Measurements from ENCODE around the gene NOS1AP. TPM values are rescaled to one million over a fixed set of nuclear protein-coding genes. Genes with fewer than 3 reads are reported as not detected.

Gene NOS1AP
- total and polyA plus RNA-seq, 8 donors: 0.25 to 13.8 (median 6.2) TPM

DNA sequence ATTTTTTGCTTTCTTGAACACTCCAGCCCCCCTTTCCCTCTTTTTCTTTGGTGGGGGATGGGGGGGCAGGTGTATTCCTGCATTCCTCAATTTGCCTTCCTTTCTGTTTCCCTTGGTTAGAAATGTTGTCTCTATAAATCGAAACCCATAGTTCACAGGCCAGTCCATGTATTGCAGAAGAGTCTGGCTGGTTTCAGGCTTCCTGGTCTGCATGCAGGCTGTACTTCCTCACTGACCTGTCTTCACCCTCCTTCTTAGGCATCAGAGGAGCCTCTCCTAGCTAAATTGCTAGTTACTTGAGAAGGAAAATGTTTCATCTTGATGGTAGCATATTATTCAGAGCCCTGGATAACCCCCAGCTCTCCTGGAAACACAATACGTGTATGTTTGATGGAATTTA, 167.1 kb downstream of the NOS1AP start:
- TF ChIP-seq, protein P1, sequence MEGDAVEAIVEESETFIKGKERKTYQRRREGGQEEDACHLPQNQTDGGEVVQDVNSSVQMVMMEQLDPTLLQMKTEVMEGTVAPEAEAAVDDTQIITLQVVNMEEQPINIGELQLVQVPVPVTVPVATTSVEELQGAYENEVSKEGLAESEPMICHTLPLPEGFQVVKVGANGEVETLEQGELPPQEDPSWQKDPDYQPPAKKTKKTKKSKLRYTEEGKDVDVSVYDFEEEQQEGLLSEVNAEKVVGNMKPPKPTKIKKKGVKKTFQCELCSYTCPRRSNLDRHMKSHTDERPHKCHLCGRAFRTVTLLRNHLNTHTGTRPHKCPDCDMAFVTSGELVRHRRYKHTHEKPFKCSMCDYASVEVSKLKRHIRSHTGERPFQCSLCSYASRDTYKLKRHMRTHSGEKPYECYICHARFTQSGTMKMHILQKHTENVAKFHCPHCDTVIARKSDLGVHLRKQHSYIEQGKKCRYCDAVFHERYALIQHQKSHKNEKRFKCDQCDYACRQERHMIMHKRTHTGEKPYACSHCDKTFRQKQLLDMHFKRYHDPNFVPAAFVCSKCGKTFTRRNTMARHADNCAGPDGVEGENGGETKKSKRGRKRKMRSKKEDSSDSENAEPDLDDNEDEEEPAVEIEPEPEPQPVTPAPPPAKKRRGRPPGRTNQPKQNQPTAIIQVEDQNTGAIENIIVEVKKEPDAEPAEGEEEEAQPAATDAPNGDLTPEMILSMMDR (IDR thresholded peaks at IDR 0.05): no peak
- TF ChIP-seq POLR2A (IDR thresholded peaks at IDR 0.05): no peak
- TF ChIP-seq POLR2AphosphoS5 (IDR thresholded peaks at IDR 0.05): no peak
- TF ChIP-seq EP300 (IDR thresholded peaks at IDR 0.05): no peak
- WGBS, 5 donors: 61 to 74% (median 68%) methylated on average over 2 of the region's 2 CpGs
- intact Hi-C loops (cut with DNase I; ENCODE audit: low total_unique reads): no loop called here
- peaks cover 0 to 29% (median 18%) of the 10 kb centered on the region in 4 donors for H3K4me1 ChIP-seq
- no peaks in the 10 kb centered on the region for H3K36me3 ChIP-seq
- DNase-seq: no peak
- no peak overlapping the region for H3K27ac ChIP-seq
- no peak overlapping the region for H3K4me3 ChIP-seq
- H3K27me3 ChIP-seq: no peaks in the 10 kb centered on the region
- no peaks in the 10 kb centered on the region for H3K9me3 ChIP-seq

DNA sequence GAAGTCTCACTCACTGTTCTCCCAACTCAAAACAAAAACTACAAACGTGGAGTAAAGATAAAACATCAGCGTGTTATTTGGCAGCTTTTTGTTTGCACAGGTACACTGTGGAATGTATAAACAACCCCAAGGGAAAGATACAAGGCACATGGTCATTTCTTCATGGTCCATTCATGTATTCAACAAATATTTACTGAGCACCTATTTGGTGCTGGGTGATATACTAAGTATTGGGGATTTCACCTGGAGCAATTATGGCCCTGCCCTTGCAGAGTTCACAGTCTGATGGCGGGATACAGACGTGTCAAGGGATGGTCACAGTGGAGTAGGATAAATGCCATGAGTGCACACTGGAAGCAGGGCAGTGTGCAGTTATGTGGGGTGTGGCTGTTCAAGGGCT, 171.1 kb downstream of the NOS1AP start:
- 34 to 58% (median 54%) methylated on average over 4 of the region's 4 CpGs for WGBS, 5 donors
- no peak overlapping the region for H3K27ac ChIP-seq

DNA sequence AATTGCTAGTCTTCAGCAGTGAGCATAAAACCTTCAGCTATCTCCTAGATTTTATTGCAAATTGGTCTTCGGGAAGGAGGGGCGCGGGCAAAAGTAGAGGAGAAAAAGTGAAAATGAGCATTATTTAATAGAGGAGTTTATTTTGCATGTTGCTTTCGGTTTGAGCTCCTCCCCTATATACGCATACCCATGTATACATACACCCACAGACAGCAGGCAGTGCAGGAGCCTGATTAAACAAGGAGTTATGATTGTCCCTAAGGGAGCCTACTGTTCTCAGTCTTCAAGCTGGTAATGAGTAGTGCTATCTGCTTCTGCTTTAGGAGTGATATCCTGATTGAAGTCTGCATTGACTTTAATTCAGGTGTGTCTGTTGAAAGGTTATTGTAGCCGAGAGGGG, 173.3 kb downstream of the NOS1AP start:
- no peaks in the 10 kb centered on the region for H3K36me3 ChIP-seq
- no peak for DNase-seq
- intact Hi-C loops (cut with DNase I; ENCODE audit: low total_unique reads): no loop called here

More for the DNA sequence above, 171.1 kb downstream of the NOS1AP start:
- peaks cover 0 to 22% (median 12%) of the 10 kb centered on the region in 4 donors for H3K4me1 ChIP-seq
- H3K4me3 ChIP-seq: no peak overlapping the region
- H3K9me3 ChIP-seq: no peaks in the 10 kb centered on the region
- no peak for TF ChIP-seq EP300 (IDR thresholded peaks at IDR 0.05)
- TF ChIP-seq, protein P1 (IDR thresholded peaks at IDR 0.05): no peak
- no peak for DNase-seq
- no peaks in the 10 kb centered on the region for H3K27me3 ChIP-seq
- intact Hi-C loops (cut with DNase I; ENCODE audit: low total_unique reads): no loop called here
- H3K36me3 ChIP-seq: no peaks in the 10 kb centered on the region

DNA sequence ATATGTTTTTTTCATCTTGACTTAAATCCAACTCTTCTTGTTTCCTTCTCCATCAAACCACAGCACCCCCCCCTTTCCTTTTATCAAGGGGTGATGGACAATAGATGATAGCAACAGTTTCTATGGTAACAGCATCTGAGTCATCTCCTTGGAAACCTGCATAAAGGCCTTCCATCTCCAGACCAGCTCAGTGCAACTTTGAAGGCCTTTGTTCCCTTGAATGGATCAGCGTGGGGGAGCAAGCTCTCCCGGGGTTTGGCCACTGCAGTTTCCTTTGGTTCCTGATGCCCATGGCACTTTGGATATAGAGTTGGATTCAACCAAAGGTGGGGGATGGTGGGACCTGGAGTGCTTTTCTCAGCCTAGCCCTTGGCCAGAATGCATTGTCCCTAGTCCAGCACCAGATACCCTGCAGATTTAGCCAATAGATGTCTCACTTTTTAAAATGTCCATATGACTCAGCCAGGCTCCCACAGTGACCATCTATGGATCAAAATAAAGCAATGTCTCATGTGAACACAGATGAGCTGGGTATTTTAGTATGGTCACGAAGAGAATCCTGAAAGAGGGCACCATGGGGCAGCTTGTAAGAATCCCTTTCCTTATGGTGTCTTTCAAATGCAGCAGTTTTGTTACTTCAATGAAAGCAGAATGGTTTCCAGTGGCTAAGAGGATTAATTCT, 179.5 kb downstream of the NOS1AP start:
- Histone ChIP-seq H3K36me3 (no peaks in the 10 kb centered on the region), H3K4me1 (peaks cover 0 to 11% (median 4%) of the 10 kb centered on the region in 4 donors), H3K27ac (no peak overlapping the region), H3K4me3 (no peak overlapping the region), H3K27me3 (no peaks in the 10 kb centered on the region), H3K9me3 (no peaks in the 10 kb centered on the region)
- TF ChIP-seq POLR2AphosphoS5 (IDR thresholded peaks at IDR 0.05) (no peak), POLR2A (IDR thresholded peaks at IDR 0.05) (no peak), EP300 (IDR thresholded peaks at IDR 0.05) (no peak)
- TF ChIP-seq, protein P1 (IDR thresholded peaks at IDR 0.05): no peak
- no peak for DNase-seq
- 79 to 95% (median 90%) methylated on average over 3 of the region's 3 CpGs for WGBS, 5 donors
- intact Hi-C loops (cut with DNase I; ENCODE audit: low total_unique reads): no loop called here

More for the DNA sequence above, 173.3 kb downstream of the NOS1AP start:
- H3K27ac ChIP-seq: no peak overlapping the region
- no peak overlapping the region for H3K4me3 ChIP-seq
- no peaks in the 10 kb centered on the region for H3K9me3 ChIP-seq
- H3K27me3 ChIP-seq: no peaks in the 10 kb centered on the region
- TF ChIP-seq, protein P1 (IDR thresholded peaks at IDR 0.05): no peak
- TF ChIP-seq EP300 (IDR thresholded peaks at IDR 0.05) (no peak), POLR2A (IDR thresholded peaks at IDR 0.05) (no peak), POLR2AphosphoS5 (IDR thresholded peaks at IDR 0.05) (no peak)
- H3K4me1 ChIP-seq: peaks cover 0 to 32% (median 15%) of the 10 kb centered on the region in 4 donors
- WGBS, 5 donors: 91 to 97% (median 93%) methylated on average over 6 of the region's 6 CpGs

Data from stomach (tissue), 9 donors.